LoVo (cell line): ENCODE results near the gene TNNT3.
"Not testable (repeated sequence)": the region's sequence is repeated elsewhere in the genome, so short reads cannot be mapped to it uniquely, and the experiment has no call there.

Experiments used
- DNase-seq: peaks from one replicate; pipeline ENCODE4 v3.0.0-alpha.2; 2016; ENCODE audit warnings: low spot score

The TNNT3 gene

GRCh38 chr11:1881442-1882264 is 37.9 kb upstream of the TNNT3 start:
- no peak for DNase-seq

- DNase-seq, result peak; percentile 67
Observed at GRCh38 chr11:1882265-1883238, 37.0 kb upstream of the TNNT3 start.

- no peak for DNase-seq
Observed at GRCh38 chr11:1883346-1884302, 35.9 kb upstream of the TNNT3 start.

- DNase-seq, result no peak
Observed at GRCh38 chr11:1884303-1884700, 35.2 kb upstream of the TNNT3 start.

GRCh38 chr11:1886551-1886950 is 33.0 kb upstream of the TNNT3 start:
- not testable (repeated sequence) for DNase-seq

- DNase-seq, result no peak
Observed at GRCh38 chr11:1887451-1888346, 31.8 kb upstream of the TNNT3 start.

- no peak for DNase-seq
Observed at GRCh38 chr11:1888347-1888753, 31.2 kb upstream of the TNNT3 start.

- no peak for DNase-seq
Observed at GRCh38 chr11:1888811-1889210, 30.7 kb upstream of the TNNT3 start.

- DNase-seq, result no peak
Observed at GRCh38 chr11:1889224-1889930, 30.1 kb upstream of the TNNT3 start.

GRCh38 chr11:1889941-1890855 is 29.3 kb upstream of the TNNT3 start:
- no peak for DNase-seq

GRCh38 chr11:1890856-1891830 is 28.4 kb upstream of the TNNT3 start:
- DNase-seq, result no peak

- DNase-seq, result no peak
Observed at GRCh38 chr11:1891831-1892115, 27.7 kb upstream of the TNNT3 start, which contains the start of gene PRR33. Gene PRR33 (minus strand): TSS chr11:1891895. CDS start chr11:1890584, 1,311 bp downstream.

- DNase-seq, result no peak
Observed at GRCh38 chr11:1892116-1892515, 27.4 kb upstream of the TNNT3 start.

GRCh38 chr11:1892558-1892957 is 26.9 kb upstream of the TNNT3 start:
- no peak for DNase-seq

- no peak for DNase-seq
Observed at GRCh38 chr11:1893581-1894359, 25.7 kb upstream of the TNNT3 start.

- no peak for DNase-seq
Observed at GRCh38 chr11:1894759-1895158, 24.7 kb upstream of the TNNT3 start.

- DNase-seq, result no peak
Observed at GRCh38 chr11:1896468-1896867, 23.0 kb upstream of the TNNT3 start.
